Uterus (tissue), 4 donors: Measurements from ENCODE around the gene CHRNA5. TPM values are rescaled to one million over a fixed set of nuclear protein-coding genes. Genes with fewer than 3 reads are reported as not detected.
"Not testable (repeated sequence)": the region's sequence is repeated elsewhere in the genome, so short reads cannot be mapped to it uniquely, and the experiment has no call there.

Experiments
- DNase-seq, 2 donors: peaks; one replicate each; pipeline ENCODE4 v3.0.0-alpha.2; 2019 to 2020
- H3K27ac ChIP-seq, 2 donors: fragments of 200-600 bp; sonication (generic); 1 replicate in 1 of 2; 2 replicates in 1 of 2; pipeline ENCODE4 v1.5.1; 2016 to 2018
- H3K27me3 ChIP-seq, 2 donors: fragments of 200-600 bp; sonication (generic); one replicate each; pipeline ENCODE4 v1.5.1; 2018 to 2019; ENCODE audit warnings: control low read depth in 1 of 2
- H3K36me3 ChIP-seq, 2 donors: fragments of 200-600 bp; sonication (generic); one replicate each; pipeline ENCODE4 v1.5.1; 2019; ENCODE audit warnings: control low read depth in 1 of 2
- H3K4me1 ChIP-seq, 2 donors: fragments of 200-600 bp; sonication (generic); one replicate each; pipeline ENCODE4 v1.5.1; 2018 to 2019; ENCODE audit warnings: control low read depth in 1 of 2
- H3K4me3 ChIP-seq, 2 donors: fragments of 200-600 bp; sonication (generic); 1 replicate in 1 of 2; 2 replicates in 1 of 2; pipeline ENCODE4 v1.5.1; 2018 to 2019; ENCODE audit warnings: mild to moderate bottlenecking in 1 of 2
- H3K9me3 ChIP-seq, 2 donors: fragments of 200-600 bp; sonication (generic); one replicate each; pipeline ENCODE4 v1.5.1; 2019; ENCODE audit warnings: control low read depth in 1 of 2
- CTCF ChIP-seq, 4 experiments: fragments of 200-600 bp in 2 of 4; fragments of 450-650 bp in 2 of 4; sonication (generic) in 2 of 4; IDR thresholded peaks; one replicate each; pipeline ENCODE4 v1.5.1; 2016 to 2019; ENCODE audit warnings: antibody characterized with exemption in 4 of 4, mild to moderate bottlenecking in 2 of 4, moderate library complexity in 1 of 4
- POLR2A ChIP-seq, 2 donors: fragments of 450-650 bp; IDR thresholded peaks; one replicate each; pipeline ENCODE4 v1.6.1; 2016; ENCODE audit warnings: antibody characterized with exemption in 2 of 2, mild to moderate bottlenecking in 1 of 2, moderate library complexity in 1 of 2
- intact Hi-C: fragments of 100-400 bp; cut with DNase I; formaldehyde crosslinking; loops from one replicate; pipeline ENCODE4 v1.15.1; 2023; ENCODE audit warnings: low total_unique reads
- total RNA-seq, 4 donors: library from RNA; depleted of rRNA in 3 of 4; stranded (reverse); fragments of >200 nt in 3 of 4; gene quantifications; one replicate each; pipeline versions ENCODE4 v1.1.0 to v1.2.4, GENCODE V29; 2014 to 2023
- donor health status: DM: yes; HTN: yes; CAD: no.

The CHRNA5 gene
- total RNA-seq, 4 donors from 2014 or later = 2.0 to 4.2 (median 3.8) TPM; not detected in 1

- DNase-seq = no peak
- TF ChIP-seq POLR2A (IDR thresholded peaks at IDR 0.05) (no peak), CTCF (IDR thresholded peaks at IDR 0.05) (no peak)
- Histone ChIP-seq H3K9me3 (no peaks in the 10 kb centered on the region), H3K36me3 (no peaks in the 10 kb centered on the region), H3K27ac (no peak overlapping the region), H3K4me1 (peaks cover 0 to 5% of the 10 kb centered on the region in 2 donors), H3K27me3 (no peaks in the 10 kb centered on the region), H3K4me3 (no peak overlapping the region)
- intact Hi-C loops = no loop called here
These were observed 27.9 kb upstream of the CHRNA5 start for GRCh38 chr15:78537266-78537905.

DNA sequence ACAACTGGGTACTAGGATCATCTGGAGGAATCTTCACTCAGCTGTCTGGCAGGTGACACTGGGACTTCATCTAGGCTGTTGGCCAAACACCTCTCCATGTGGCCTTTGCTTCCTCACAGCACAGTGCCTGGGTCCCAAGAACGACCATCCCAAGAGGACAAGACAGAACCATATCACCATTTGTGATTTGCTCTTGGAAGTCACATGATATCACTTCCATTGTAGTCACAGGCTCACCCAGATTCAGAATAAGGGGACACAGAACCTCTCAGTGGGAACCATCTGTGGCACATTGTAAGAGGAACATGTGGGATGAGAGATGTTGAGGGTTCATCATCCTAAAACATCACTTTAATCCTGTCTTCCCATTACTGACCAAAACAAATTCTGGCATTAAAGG lies 27.0 kb upstream of the CHRNA5 start:
- Histone ChIP-seq H3K4me1 (peaks cover 0 to 5% of the 10 kb centered on the region in 2 donors), H3K36me3 (no peaks in the 10 kb centered on the region), H3K9me3 (no peaks in the 10 kb centered on the region), H3K27ac (no peak overlapping the region), H3K4me3 (no peak overlapping the region), H3K27me3 (no peaks in the 10 kb centered on the region)
- TF ChIP-seq CTCF (IDR thresholded peaks at IDR 0.05) (no peak), POLR2A (IDR thresholded peaks at IDR 0.05) (no peak)
- no peak for DNase-seq
- intact Hi-C loops = no loop called here

GRCh38 chr15:78539464-78540140 lies 25.7 kb upstream of the CHRNA5 start:
- peak; percentile 16 to 17 for DNase-seq
- H3K36me3 ChIP-seq, H3K9me3 ChIP-seq, H3K27me3 ChIP-seq, intact Hi-C loops, H3K4me1 ChIP-seq: not testable (repeated sequence)
- Histone ChIP-seq H3K27ac (peak overlapping the region; percentile 94 to 95), H3K4me3 (peak overlapping the region; percentile 56 to 76)

GRCh38 chr15:78540141-78540870 lies 25.0 kb upstream of the CHRNA5 start, which contains the start of gene PSMA4:
Gene PSMA4 (plus strand): TSS chr15:78540444. CDS start chr15:78541928, 1,484 bp downstream.
- H3K27me3 ChIP-seq = no peaks in the 10 kb centered on the region
- no peaks in the 10 kb centered on the region for H3K9me3 ChIP-seq
- TF ChIP-seq CTCF (IDR thresholded peaks at IDR 0.05) (peak in 2 of 4 experiments; percentile 36 to 38), POLR2A (IDR thresholded peaks at IDR 0.05) (peak; percentile 54 to 83)
- intact Hi-C loops = no loop called here
- DNase-seq = peak; percentile 91
- peaks cover 0 to 5% of the 10 kb centered on the region in 2 donors for H3K4me1 ChIP-seq
- H3K27ac ChIP-seq = peak within 1 kb of the TSS; percentile 94 to 95
- H3K36me3 ChIP-seq = no peaks in the 10 kb centered on the region
- peak within 1 kb of the TSS; percentile 56 to 76 for H3K4me3 ChIP-seq

- Histone ChIP-seq H3K27me3 (no peaks in the 10 kb centered on the region), H3K9me3 (no peaks in the 10 kb centered on the region), H3K36me3 (no peaks in the 10 kb centered on the region), H3K27ac (peak overlapping the region; percentile 94 to 95), H3K4me1 (peaks cover 0 to 5% of the 10 kb centered on the region in 2 donors), H3K4me3 (peak overlapping the region; percentile 56 to 76)
- DNase-seq = no peak
- intact Hi-C loops = no loop called here
- TF ChIP-seq POLR2A (IDR thresholded peaks at IDR 0.05) (no peak), CTCF (IDR thresholded peaks at IDR 0.05) (no peak)
These were observed 24.2 kb upstream of the CHRNA5 start for GRCh38 chr15:78540871-78541743.
